Neural cell (in vitro differentiated cells): ENCODE data around the gene FRMD4A.

Experiments
- EP300 ChIP-seq: fragments of 450-650 bp; conservative IDR thresholded peaks from 2 replicates; pipeline ENCODE4 v1.6.1; 2014; ENCODE audit warnings: antibody characterized with exemption, mild to moderate bottlenecking, moderate library complexity; ENCODE audit not compliant: poor library complexity, severe bottlenecking
- EZH2 ChIP-seq: fragments of 200-600, 300-800 bp; shearing (Covaris generic), sonication (generic); IDR thresholded peaks from 2 replicates; pipeline ENCODE4 v1.6.1; 2014; ENCODE audit warnings: antibody characterized with exemption, low read length, borderline replicate concordance, mild to moderate bottlenecking; ENCODE audit not compliant: insufficient read depth, poor library complexity, severe bottlenecking
- POLR2AphosphoS5 ChIP-seq: IDR thresholded peaks from 2 replicates; pipeline ENCODE4 v1.6.1; 2012
- RAD21 ChIP-seq: fragments of 450-650 bp; conservative IDR thresholded peaks from 2 replicates; pipeline ENCODE4 v1.6.1; 2014; ENCODE audit warnings: antibody characterized with exemption, mild to moderate bottlenecking, moderate library complexity
- TAF1 ChIP-seq: IDR thresholded peaks from 2 replicates; pipeline ENCODE4 v1.6.1; 2012; ENCODE audit warnings: low read depth
- TF ChIP-seq, protein P1 (sequence below): fragments of 450-650 bp; IDR thresholded peaks from 2 replicates; pipeline ENCODE4 v1.5.1; 2014; ENCODE audit warnings: antibody characterized with exemption, mild to moderate bottlenecking, moderate library complexity; ENCODE audit not compliant: poor library complexity, severe bottlenecking
- TF ChIP-seq, protein P2 (sequence below): IDR thresholded peaks from 2 replicates; pipeline ENCODE4 v1.6.1; 2012; ENCODE audit warnings: borderline replicate concordance

DNA sequence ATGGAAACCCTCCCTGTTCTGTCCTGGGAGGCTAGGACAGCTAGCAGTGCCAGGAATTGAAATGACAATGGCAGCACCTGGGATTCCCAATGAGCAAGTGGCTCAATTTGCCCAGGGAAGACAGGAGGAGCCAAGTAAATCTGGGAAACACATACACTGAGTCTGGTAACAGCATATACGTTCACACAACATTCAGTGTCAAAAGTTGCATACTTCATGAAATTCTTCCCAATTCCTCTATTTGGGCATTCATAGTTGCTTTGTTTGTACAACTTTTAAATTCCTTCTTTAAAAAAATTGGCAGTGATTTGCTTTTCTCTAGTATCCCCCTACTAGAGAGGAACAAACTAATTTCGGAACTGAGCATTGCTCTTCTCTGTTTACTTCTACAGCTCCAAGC, 2.9 kb upstream of the FRMD4A start:
- TF ChIP-seq, protein P1, sequence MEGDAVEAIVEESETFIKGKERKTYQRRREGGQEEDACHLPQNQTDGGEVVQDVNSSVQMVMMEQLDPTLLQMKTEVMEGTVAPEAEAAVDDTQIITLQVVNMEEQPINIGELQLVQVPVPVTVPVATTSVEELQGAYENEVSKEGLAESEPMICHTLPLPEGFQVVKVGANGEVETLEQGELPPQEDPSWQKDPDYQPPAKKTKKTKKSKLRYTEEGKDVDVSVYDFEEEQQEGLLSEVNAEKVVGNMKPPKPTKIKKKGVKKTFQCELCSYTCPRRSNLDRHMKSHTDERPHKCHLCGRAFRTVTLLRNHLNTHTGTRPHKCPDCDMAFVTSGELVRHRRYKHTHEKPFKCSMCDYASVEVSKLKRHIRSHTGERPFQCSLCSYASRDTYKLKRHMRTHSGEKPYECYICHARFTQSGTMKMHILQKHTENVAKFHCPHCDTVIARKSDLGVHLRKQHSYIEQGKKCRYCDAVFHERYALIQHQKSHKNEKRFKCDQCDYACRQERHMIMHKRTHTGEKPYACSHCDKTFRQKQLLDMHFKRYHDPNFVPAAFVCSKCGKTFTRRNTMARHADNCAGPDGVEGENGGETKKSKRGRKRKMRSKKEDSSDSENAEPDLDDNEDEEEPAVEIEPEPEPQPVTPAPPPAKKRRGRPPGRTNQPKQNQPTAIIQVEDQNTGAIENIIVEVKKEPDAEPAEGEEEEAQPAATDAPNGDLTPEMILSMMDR = no peak
- no peak for TF ChIP-seq POLR2AphosphoS5
- no peak for TF ChIP-seq EZH2
- no peak for TF ChIP-seq RAD21
- no peak for TF ChIP-seq TAF1
- no peak for TF ChIP-seq EP300
- TF ChIP-seq, protein P2, sequence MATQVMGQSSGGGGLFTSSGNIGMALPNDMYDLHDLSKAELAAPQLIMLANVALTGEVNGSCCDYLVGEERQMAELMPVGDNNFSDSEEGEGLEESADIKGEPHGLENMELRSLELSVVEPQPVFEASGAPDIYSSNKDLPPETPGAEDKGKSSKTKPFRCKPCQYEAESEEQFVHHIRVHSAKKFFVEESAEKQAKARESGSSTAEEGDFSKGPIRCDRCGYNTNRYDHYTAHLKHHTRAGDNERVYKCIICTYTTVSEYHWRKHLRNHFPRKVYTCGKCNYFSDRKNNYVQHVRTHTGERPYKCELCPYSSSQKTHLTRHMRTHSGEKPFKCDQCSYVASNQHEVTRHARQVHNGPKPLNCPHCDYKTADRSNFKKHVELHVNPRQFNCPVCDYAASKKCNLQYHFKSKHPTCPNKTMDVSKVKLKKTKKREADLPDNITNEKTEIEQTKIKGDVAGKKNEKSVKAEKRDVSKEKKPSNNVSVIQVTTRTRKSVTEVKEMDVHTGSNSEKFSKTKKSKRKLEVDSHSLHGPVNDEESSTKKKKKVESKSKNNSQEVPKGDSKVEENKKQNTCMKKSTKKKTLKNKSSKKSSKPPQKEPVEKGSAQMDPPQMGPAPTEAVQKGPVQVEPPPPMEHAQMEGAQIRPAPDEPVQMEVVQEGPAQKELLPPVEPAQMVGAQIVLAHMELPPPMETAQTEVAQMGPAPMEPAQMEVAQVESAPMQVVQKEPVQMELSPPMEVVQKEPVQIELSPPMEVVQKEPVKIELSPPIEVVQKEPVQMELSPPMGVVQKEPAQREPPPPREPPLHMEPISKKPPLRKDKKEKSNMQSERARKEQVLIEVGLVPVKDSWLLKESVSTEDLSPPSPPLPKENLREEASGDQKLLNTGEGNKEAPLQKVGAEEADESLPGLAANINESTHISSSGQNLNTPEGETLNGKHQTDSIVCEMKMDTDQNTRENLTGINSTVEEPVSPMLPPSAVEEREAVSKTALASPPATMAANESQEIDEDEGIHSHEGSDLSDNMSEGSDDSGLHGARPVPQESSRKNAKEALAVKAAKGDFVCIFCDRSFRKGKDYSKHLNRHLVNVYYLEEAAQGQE = no peak
